Endothelial cell of umbilical vein (primary cell): Measurements from ENCODE around the gene HOXD3. TPM values are rescaled to one million over a fixed set of nuclear protein-coding genes. Genes with fewer than 3 reads are reported as not detected.

ENCODE experiments used
- BruUV-seq: library from RNA; stranded (reverse); fragments of 400-500 nt; replicated peaks from 2 replicates; lab custom pipeline; 2021; lab: Mats Ljungman, UMichigan
- CTCF ChIA-PET: fragments of 300-600, 350-600 bp; sonication (Branson Sonifier 250); formaldehyde crosslinking; loops from one replicate; lab custom pipeline; 2021; ENCODE audit warnings: antibody characterized with exemption, inconsistent platforms; lab: Charles Lee
- POLR2A ChIA-PET: fragments of 300-600, 350-600 bp; sonication (Branson Sonifier 250); formaldehyde crosslinking; loops from one replicate; lab custom pipeline; 2021; ENCODE audit warnings: antibody characterized with exemption, inconsistent platforms; lab: Charles Lee
- DNase-seq: peaks from one replicate; pipeline ENCODE4 v3.0.0-alpha.2; 2011; ENCODE audit warnings: low read depth, low spot score
- FAIRE-seq: peaks from 2 replicates; lab custom pipeline; 2011; peaks lifted over from hg19 to GRCh38; lab: Jason Lieb, UNC
- H2AFZ ChIP-seq: 2 replicates; pipeline ENCODE4 v1.6.0; 2012; ENCODE audit warnings: low read depth, low read length, control low read depth, inconsistent platforms
- H3K27ac ChIP-seq: 2 replicates; pipeline ENCODE4 v1.5.1; 2011; ENCODE audit warnings: low read depth, mild to moderate bottlenecking, control low read depth, low read length, moderate library complexity; ENCODE audit not compliant: insufficient read depth
- H3K27me3 ChIP-seq, 2 experiments: 2 replicates each; pipeline versions ENCODE4 v1.6.0 to v1.6.1; 2011; ENCODE audit warnings: low read length in 2 of 2, mixed read lengths in 1 of 2; ENCODE audit not compliant: control insufficient read depth in 2 of 2, insufficient read depth in 2 of 2
- H3K36me3 ChIP-seq, 2 experiments: 2 replicates in 1 of 2; 3 replicates in 1 of 2; pipeline ENCODE4 v1.5.1; 2011; ENCODE audit warnings: low read length in 2 of 2, mild to moderate bottlenecking in 1 of 2, moderate library complexity in 1 of 2; ENCODE audit not compliant: control insufficient read depth in 2 of 2, insufficient read depth in 2 of 2; ENCODE audit errors: extremely low read depth in 1 of 2
- H3K4me1 ChIP-seq: 3 replicates; pipeline ENCODE4 v1.5.1; 2011; ENCODE audit warnings: mild to moderate bottlenecking, low read length; ENCODE audit not compliant: control insufficient read depth, insufficient read depth; ENCODE audit errors: extremely low read depth
- H3K4me2 ChIP-seq: 2 replicates; pipeline ENCODE4 v1.6.1; 2011; ENCODE audit warnings: low read length, control low read depth, mixed read lengths; ENCODE audit not compliant: insufficient read depth
- H3K4me3 ChIP-seq, 3 experiments: fragments of 200-600 bp in 1 of 3; sonication (generic), shearing (Covaris generic) in 1 of 3; replicated peaks in 1 of 3; 2 replicates each; pipeline ENCODE4 v1.5.1; 2011 to 2016; ENCODE audit warnings: control low read depth in 3 of 3, low read length in 3 of 3, mild to moderate bottlenecking in 2 of 3, inconsistent platforms in 1 of 3, low read depth in 1 of 3, moderate library complexity in 1 of 3; ENCODE audit not compliant: insufficient read depth in 1 of 3
- H3K79me2 ChIP-seq: 2 replicates; pipeline ENCODE4 v1.6.0; 2012; ENCODE audit warnings: low read length, inconsistent platforms; ENCODE audit not compliant: control insufficient read depth, insufficient read depth
- H3K9ac ChIP-seq: replicated peaks from 2 replicates; pipeline ENCODE3; 2011; ENCODE audit warnings: low read length, control low read depth; ENCODE audit not compliant: insufficient read depth; ENCODE audit errors: extremely low read depth
- H3K9me1 ChIP-seq: replicated peaks from 3 replicates; pipeline ENCODE4 v1.6.0; 2011; ENCODE audit warnings: mild to moderate bottlenecking, low read length; ENCODE audit not compliant: control insufficient read depth, insufficient read depth; ENCODE audit errors: extremely low read depth
- H3K9me3 ChIP-seq: replicated peaks from 2 replicates; pipeline ENCODE4 v1.5.1; 2012; ENCODE audit warnings: low read length, inconsistent platforms; ENCODE audit not compliant: control insufficient read depth, insufficient read depth
- H4K20me1 ChIP-seq: replicated peaks from 2 replicates; pipeline ENCODE3; 2011; ENCODE audit warnings: mild to moderate bottlenecking, low read length; ENCODE audit not compliant: control insufficient read depth, insufficient read depth; ENCODE audit errors: extremely low read depth
- CTCF ChIP-seq, 2 donors: IDR thresholded peaks; 1 replicate in 1 of 2; 2 replicates in 1 of 2; pipeline ENCODE4 v1.5.1; 2011; ENCODE audit warnings: low read length in 2 of 2, mild to moderate bottlenecking in 2 of 2, moderate library complexity in 2 of 2, control low read depth in 1 of 2, inconsistent platforms in 1 of 2, low read depth in 1 of 2; ENCODE audit not compliant: insufficient read depth in 1 of 2; ENCODE audit errors: extremely low read depth in 1 of 2
- EZH2 ChIP-seq: IDR thresholded peaks from 2 replicates; pipeline ENCODE4 v1.6.1; 2012; ENCODE audit warnings: borderline replicate concordance, low read depth, mild to moderate bottlenecking, moderate library complexity, low read length, inconsistent platforms; ENCODE audit not compliant: severe bottlenecking
- FOS ChIP-seq: IDR thresholded peaks from 2 replicates; pipeline ENCODE4 v1.6.1; 2011; ENCODE audit warnings: mild to moderate bottlenecking, low read length, moderate library complexity, borderline replicate concordance; ENCODE audit not compliant: insufficient read depth
- GATA2 ChIP-seq: IDR thresholded peaks from 2 replicates; pipeline ENCODE4 v1.7.0; 2011; ENCODE audit warnings: low read depth, mild to moderate bottlenecking, moderate library complexity, mixed read lengths, low read length; ENCODE audit not compliant: insufficient read length, insufficient read depth
- JUN ChIP-seq: IDR thresholded peaks from 2 replicates; pipeline ENCODE4 v1.6.1; 2011; ENCODE audit warnings: borderline replicate concordance, low read depth; ENCODE audit not compliant: insufficient read length, insufficient read depth
- MAX ChIP-seq: IDR thresholded peaks from 2 replicates; pipeline ENCODE4 v1.6.1; 2011; ENCODE audit not compliant: insufficient read depth, insufficient read length
- MYC ChIP-seq: IDR thresholded peaks from one replicate; pipeline ENCODE4 v1.6.1; 2011; ENCODE audit warnings: mild to moderate bottlenecking, low read depth, low read length
- POLR2A ChIP-seq: IDR thresholded peaks from 2 replicates; pipeline ENCODE4 v1.6.1; 2012; ENCODE audit warnings: low read depth, mild to moderate bottlenecking, control low read depth, low read length
- POLR2AphosphoS5 ChIP-seq: IDR thresholded peaks from 2 replicates; pipeline ENCODE4 v1.6.1; 2012; ENCODE audit warnings: low read depth, mild to moderate bottlenecking, control low read depth, low read length, moderate library complexity; ENCODE audit not compliant: insufficient read depth
- dilution Hi-C: fragments of 300-500 bp; cut with MboI; formaldehyde crosslinking; loops from one replicate; pipeline ENCODE4 v1.15.0; 2019; ENCODE audit warnings: low sequenced_read_pairs; ENCODE audit not compliant: extremely low pct_ligation_motif_present
- intact Hi-C: fragments of 100-400 bp; cut with micrococcal nuclease; formaldehyde crosslinking; loops from one replicate; pipeline ENCODE4 v1.10.0; 2022
- polyA plus RNA-seq, 4 experiments: library from polyadenylated mRNA; depleted of rRNA in 3 of 4; stranded (reverse) in 3 of 4; unstranded in 1 of 4; fragments of >200 nt; gene quantifications; 2 replicates each; pipeline versions ENCODE4 v1.2.1 to v1.2.3, GENCODE V29; 2011 to 2012; ENCODE audit warnings: missing spikeins in 1 of 4
- total RNA-seq: library from RNA; stranded (reverse); gene quantifications from 2 replicates; pipeline ENCODE4 v1.2.3, GENCODE V29; 2021

Gene HOXD3
- total and polyA plus RNA-seq, 2 donors (not counting 3 experiments of a cell fraction or from before 2014, with no cell fraction given): 2.9 to 20.9 TPM

- no peak overlapping the region for H3K27ac ChIP-seq
- H3K9ac ChIP-seq: no peak overlapping the region
- H2AFZ ChIP-seq: no peak overlapping the region
- no peak for DNase-seq
- H3K9me3 ChIP-seq: no peaks in the 10 kb centered on the region
- FAIRE-seq: no peak
- no peaks in the 10 kb centered on the region for H3K36me3 ChIP-seq
- H3K4me3 ChIP-seq: no peak overlapping the region
- POLR2A ChIA-PET: no interaction called here
- dilution Hi-C loops: no loop called here
- H4K20me1 ChIP-seq: no peaks in the 10 kb centered on the region
- TF ChIP-seq CTCF (IDR thresholded peaks at IDR 0.05; ENCODE audit: extremely low read depth in 1 of 2, insufficient read depth in 1 of 2, low read depth in 1 of 2, low read length in 2 of 2): no peak
- no peak for TF ChIP-seq MAX
- no peak for TF ChIP-seq POLR2AphosphoS5
- TF ChIP-seq EZH2: no peak
- TF ChIP-seq POLR2A: no peak
- no TSS peak for BruUV-seq
- no peaks in the 10 kb centered on the region for H3K27me3 ChIP-seq
- CTCF ChIA-PET: interaction anchor here (1.1 to 1.7 kb wide), 3 partner anchors 10 to 343 kb away, joined by 3 to 5 read pairs (median 3); no protein-coding TSS in a partner anchor
- H3K4me2 ChIP-seq: no peak overlapping the region
- H3K79me2 ChIP-seq: no peaks in the 10 kb centered on the region
- intact Hi-C loops: no loop called here
- H3K9me1 ChIP-seq: no peaks in the 10 kb centered on the region
- peaks cover 6% of the 10 kb centered on the region for H3K4me1 ChIP-seq
Measured at GRCh38 chr2:176211110-176211509, 54.0 kb downstream of the HOXD3 start.

GRCh38 chr2:176212276-176212675 is 55.2 kb downstream of the HOXD3 start:
- no peak overlapping the region for H3K4me3 ChIP-seq
- H3K4me1 ChIP-seq: peaks cover 6% of the 10 kb centered on the region
- ChIA-PET POLR2A (no interaction called here), CTCF (interaction anchor here (1.0 to 1.7 kb wide), 5 partner anchors 11 to 342 kb away, joined by 3 to 5 read pairs (median 3); no protein-coding TSS in a partner anchor)
- H3K27ac ChIP-seq: no peak overlapping the region
- H3K9me3 ChIP-seq: no peaks in the 10 kb centered on the region
- H2AFZ ChIP-seq: peak overlapping the region; percentile 0
- no peaks in the 10 kb centered on the region for H3K36me3 ChIP-seq
- dilution Hi-C loops: no loop called here
- no peaks in the 10 kb centered on the region for H3K79me2 ChIP-seq
- no peaks in the 10 kb centered on the region for H4K20me1 ChIP-seq
- FAIRE-seq (no peak), DNase-seq (peak; percentile 69)
- intact Hi-C loops: no loop called here
- H3K4me2 ChIP-seq: no peak overlapping the region
- H3K27me3 ChIP-seq: no peaks in the 10 kb centered on the region
- no TSS peak for BruUV-seq
- no peaks in the 10 kb centered on the region for H3K9me1 ChIP-seq
- TF ChIP-seq POLR2A (no peak), CTCF (IDR thresholded peaks at IDR 0.05; ENCODE audit: extremely low read depth in 1 of 2, insufficient read depth in 1 of 2, low read depth in 1 of 2, low read length in 2 of 2) (no peak), GATA2 (no peak), MAX (no peak), POLR2AphosphoS5 (no peak), JUN (no peak), EZH2 (no peak), FOS (no peak), MYC (no peak)
- no peak overlapping the region for H3K9ac ChIP-seq
